A549 (cell line): Measurements from ENCODE around the gene ADAMTS15.

Experiments
- BCL3 ChIP-seq: fragments of >200 bp; sonication (Bioruptor Twin); formaldehyde crosslinking; IDR thresholded peaks from 3 replicates; pipeline ENCODE4 v1.6.1; 2016
- CBX8 ChIP-seq: fragments of 200-600 bp; sonication (generic); IDR thresholded peaks from 2 replicates; pipeline ENCODE4 v1.6.1; 2016
- CTCF ChIP-seq: fragments of >200 bp; sonication (Bioruptor Twin); formaldehyde crosslinking; IDR thresholded peaks from 3 replicates; pipeline ENCODE4 v1.5.1; 2016
- ESRRA ChIP-seq: fragments of 150-350 bp; IDR thresholded peaks from 2 replicates; pipeline ENCODE4 v1.6.1; 2014; ENCODE audit warnings: mild to moderate bottlenecking, low read length, borderline replicate concordance
- KDM1A ChIP-seq: fragments of 200-600 bp; sonication (generic); IDR thresholded peaks from 2 replicates; pipeline ENCODE4 v1.6.1; 2016; ENCODE audit warnings: low read depth, mild to moderate bottlenecking
- POLR2A ChIP-seq: IDR thresholded peaks from 2 replicates; pipeline ENCODE4 v1.6.1; 2012; ENCODE audit warnings: mild to moderate bottlenecking, low read length
- RCOR1 ChIP-seq: fragments of 150-350 bp; IDR thresholded peaks from 2 replicates; pipeline ENCODE4 v1.6.1; 2014; ENCODE audit warnings: antibody characterized with exemption, low read length, low read depth
- TF ChIP-seq, protein P1 (sequence below): IDR thresholded peaks from 2 replicates; pipeline ENCODE4 v1.6.1; 2012

- TF ChIP-seq CTCF (no peak), CBX8 (no peak), ESRRA (no peak), BCL3 (no peak), RCOR1 (no peak), KDM1A (no peak), POLR2A (no peak)
- TF ChIP-seq, protein P1, sequence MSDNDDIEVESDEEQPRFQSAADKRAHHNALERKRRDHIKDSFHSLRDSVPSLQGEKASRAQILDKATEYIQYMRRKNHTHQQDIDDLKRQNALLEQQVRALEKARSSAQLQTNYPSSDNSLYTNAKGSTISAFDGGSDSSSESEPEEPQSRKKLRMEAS, result no peak
Measured at GRCh38 chr11:130425156-130425555, 23.3 kb upstream of the ADAMTS15 start.
